HG02588 (cell line): ENCODE results near the gene TAF8.
"Not testable (repeated sequence)": the region's sequence is repeated elsewhere in the genome, so short reads cannot be mapped to it uniquely, and the experiment has no call there.

Experiments used
- ATAC-seq: cut with Tn5 transposase; IDR thresholded peaks from one replicate; pipeline ENCODE4 v1.9.1; 2021; ENCODE audit warnings: mild to moderate bottlenecking, moderate library complexity; ENCODE audit not compliant: unreplicated experiment

Gene TAF8

GRCh38 chr6:42050297-42051267 lies at the start of gene TAF8:
Gene TAF8 (plus strand): TSS chr6:42050524. CDS start chr6:42050542, 18 bp downstream.
- peak; percentile 75 for ATAC-seq

- no peak for ATAC-seq
Observed at GRCh38 chr6:42001506-42001905, 48.8 kb upstream of the TAF8 start.

- ATAC-seq = not testable (repeated sequence)
Observed at GRCh38 chr6:42003658-42004057, 46.7 kb upstream of the TAF8 start.

DNA sequence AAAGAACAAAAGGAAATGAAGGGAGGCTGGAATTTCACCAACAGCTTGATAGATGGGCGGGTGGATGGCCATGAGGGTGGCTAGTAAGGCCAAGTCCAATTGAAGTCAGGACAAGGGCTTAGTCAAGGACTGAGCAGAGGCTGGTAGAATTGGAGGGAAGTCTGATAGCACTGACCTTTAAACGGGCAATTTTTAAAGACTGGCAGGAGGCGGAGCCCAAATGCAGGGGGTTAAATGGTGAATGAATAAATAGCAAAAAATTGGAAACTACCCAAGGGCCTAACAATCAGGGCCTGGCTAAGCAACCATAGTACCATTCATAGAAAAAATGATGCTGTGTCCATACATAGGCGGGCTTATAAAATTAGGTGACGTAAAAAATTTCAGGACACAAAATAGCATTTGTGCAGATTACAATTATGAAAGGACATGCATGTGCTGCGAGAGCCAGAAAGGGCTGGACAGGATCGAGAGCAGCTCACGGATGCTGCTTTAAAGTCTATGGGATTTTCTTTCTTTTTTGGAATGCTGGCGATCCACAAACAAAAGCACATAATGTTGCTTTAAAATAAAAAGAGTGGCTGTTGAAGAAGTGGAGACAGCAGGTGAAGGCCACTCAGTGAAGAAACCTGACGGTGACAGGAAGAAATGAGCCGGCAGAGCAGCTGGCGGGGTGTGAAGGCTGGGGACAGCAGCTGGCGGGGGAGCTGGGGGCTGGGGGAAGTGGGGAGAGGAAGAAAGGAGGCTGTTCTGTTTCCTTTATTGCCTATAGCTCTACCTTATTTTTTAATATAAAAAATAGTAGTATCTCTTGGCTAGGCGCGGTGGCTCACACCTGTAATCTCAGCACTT lies 42.8 kb upstream of the TAF8 start:
- ATAC-seq = no peak

- ATAC-seq = not testable (repeated sequence)
Observed at GRCh38 chr6:42008138-42008528, 42.2 kb upstream of the TAF8 start.

DNA sequence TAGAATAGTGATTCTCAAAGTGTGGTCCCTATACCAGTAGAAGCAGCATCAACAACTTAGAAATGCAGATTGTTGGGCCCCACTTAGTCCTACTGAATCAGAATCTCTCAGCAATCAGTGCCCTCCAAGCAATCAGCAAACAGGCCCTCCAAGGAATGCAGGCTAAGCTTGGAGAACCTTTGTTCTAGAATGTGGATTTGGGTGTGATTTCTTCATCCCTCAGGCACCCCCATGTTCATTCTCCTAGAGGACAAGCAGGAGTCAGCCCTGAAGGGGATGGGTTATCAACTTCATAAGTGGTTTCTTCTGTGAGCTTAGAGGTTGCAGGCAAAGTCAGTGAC lies 40.5 kb upstream of the TAF8 start:
- no peak for ATAC-seq

- no peak for ATAC-seq
Observed at GRCh38 chr6:42010185-42010891, 40.0 kb upstream of the TAF8 start.

DNA sequence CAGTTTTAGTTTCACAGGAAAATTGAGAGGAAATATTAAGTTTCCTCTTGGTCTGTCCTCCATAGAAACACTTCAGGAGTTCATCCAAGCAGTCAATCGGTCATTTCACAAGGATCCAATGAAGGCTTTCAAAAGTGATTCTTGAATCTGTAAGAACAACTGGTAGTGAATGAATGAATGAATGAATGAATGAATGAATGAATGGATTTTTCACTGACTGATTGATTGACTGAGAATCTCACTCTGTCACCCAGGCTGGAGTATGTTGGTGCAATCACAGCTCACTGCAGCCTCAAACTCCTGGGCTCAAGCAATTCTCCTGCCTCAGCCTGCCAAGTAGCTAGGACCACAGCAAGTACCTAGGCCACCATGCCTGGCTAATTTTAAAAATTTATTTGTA lies 39.4 kb upstream of the TAF8 start:
- ATAC-seq = no peak

DNA sequence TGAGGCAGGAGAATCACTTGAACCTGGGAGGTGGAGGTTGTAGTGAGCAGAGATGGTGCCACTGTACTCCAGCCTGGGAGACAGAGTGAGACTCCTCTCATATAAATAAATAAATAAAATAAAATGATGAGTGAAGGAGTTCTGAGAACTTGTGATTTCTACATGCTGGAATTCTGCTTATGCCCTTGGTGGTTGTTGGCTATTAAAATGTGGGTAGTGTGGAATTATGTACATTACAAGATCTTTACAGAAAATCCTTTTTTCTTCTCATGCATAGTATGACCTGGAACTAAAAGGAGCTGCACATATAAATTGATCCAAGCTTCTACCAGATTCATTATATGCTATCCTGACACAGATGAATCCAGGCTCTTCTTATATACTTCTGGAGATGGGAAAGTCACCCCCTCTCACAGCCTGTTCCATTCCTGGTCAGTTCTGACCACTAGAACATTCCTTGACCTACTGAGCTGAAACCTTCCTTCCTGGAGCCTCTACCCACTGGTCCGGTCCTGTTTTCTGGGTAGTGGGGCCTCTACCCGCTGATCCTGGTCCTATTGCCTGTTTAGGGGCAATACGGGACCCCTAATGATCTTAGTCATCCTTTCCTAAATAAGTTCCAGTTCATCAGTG lies 37.7 kb upstream of the TAF8 start:
- ATAC-seq = no peak

GRCh38 chr6:42013134-42013516 lies 37.2 kb upstream of the TAF8 start:
- ATAC-seq = no peak

DNA sequence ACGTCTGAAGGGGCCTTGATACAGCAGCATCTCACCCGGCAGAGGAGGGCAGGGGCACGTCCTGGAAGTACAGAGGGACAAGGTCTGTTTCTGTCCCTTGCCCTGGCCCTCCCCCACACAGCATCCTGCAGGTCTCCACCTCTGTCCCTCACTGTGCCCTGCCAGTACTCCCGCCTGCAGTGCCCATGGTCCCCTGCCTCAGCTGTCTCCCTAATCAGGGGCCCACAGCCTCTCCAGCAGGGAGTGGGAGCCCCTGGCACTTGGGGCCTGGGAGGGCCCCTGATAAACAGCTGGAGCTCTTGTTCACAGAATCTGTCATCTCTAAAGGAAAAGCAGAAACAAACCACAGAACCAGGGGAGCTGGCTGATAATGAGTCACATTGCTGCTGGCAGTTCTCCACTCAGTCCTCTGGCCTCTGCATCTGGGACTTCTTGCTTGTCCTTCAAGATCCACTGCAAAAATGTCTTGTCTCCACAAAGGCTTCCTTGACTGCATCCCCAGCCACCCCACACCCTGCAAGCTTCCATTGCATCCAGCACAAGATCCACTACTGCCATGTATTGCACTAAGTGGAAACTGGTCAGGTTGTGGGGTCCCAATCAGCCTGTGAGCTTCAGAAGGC lies 33.2 kb upstream of the TAF8 start:
- ATAC-seq = no peak

- no peak for ATAC-seq
Observed at GRCh38 chr6:42020967-42021366, 29.4 kb upstream of the TAF8 start.

- ATAC-seq = no peak
Observed at GRCh38 chr6:42021847-42022754, 28.2 kb upstream of the TAF8 start.

GRCh38 chr6:42022755-42023384 lies 27.5 kb upstream of the TAF8 start:
- ATAC-seq = no peak

DNA sequence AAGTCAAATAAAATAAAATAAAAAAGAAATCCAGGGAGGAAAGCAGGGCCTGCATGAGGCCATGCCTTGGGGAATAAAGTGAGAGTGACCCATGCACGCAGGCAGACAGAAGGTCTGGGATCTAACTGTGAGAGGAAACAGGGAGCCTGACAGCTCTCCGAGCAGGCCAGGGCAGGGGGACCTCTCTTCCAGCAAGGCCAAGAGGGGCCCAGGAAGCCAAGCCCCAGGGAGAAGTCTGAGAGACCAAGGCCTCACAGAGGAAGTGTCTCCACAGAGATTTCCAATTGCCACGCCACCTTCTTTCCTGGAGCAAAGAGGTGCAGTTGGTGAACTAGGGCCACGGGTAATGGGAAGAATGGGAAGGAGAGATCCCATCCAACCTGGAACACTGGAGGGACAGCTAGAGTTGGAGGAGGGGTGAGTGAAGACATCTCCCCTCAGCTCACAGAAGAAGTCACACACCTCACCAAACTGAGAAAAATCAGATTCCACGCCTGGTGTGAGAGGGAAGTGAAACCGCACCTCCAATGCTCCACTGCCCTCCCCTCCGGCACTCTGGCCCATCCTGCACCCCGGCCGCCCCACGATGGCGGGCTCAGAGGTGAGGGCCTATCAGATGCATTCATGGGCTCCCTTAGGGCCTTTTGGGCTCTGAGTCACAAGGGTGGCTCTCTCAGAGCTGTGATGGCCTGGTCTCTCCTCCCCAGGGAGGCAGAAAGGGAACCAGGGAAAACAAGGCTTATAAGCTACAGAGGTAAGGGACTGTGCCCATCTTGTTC lies 25.1 kb upstream of the TAF8 start:
- peak; percentile 48 for ATAC-seq

- peak; percentile 4 for ATAC-seq
Observed at GRCh38 chr6:42025845-42026243, 24.5 kb upstream of the TAF8 start.

DNA sequence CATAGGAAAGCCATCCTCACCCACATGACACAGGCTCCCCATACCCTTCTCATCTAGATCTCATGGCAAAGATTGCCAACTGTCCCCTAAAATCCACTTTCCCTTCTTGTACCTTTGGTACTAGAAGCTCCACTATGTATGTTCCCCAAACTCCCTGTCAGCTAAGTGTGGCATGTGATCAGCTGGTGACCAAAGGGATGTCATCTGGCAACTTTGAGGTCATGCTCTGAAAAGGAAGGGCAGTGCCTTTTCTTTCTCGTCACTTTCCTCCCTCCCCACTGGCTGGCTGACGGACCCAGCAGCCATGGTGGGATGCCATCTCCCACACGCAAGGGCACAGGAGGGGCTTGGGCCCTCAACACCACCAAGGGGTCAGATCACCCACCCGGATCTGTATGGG lies 23.8 kb upstream of the TAF8 start:
- ATAC-seq = no peak
